ENCODE results near the gene NAP1L1.

Gene NAP1L1

GRCh38 chr12:76020281-76020680 lies 64.2 kb downstream of the NAP1L1 start:
- no peaks in the 10 kb centered on the region for H3K27me3 ChIP-seq (ENCODE audit: control insufficient read depth in 1 of 2, insufficient read depth in 2 of 2, low read length in 2 of 2)
- no peak overlapping the region for H3K4me3 ChIP-seq (ENCODE audit: low read length in 2 of 2)
- H3K36me3 ChIP-seq (ENCODE audit: control insufficient read depth in 2 of 2, insufficient read depth in 2 of 2, low read length in 2 of 2): no peaks in the 10 kb centered on the region
- H3K9ac ChIP-seq (ENCODE audit: low read length in 2 of 2): no peak overlapping the region
- no peak overlapping the region for H3K27ac ChIP-seq (ENCODE audit: low read length)
- no peaks in the 10 kb centered on the region for H3K9me3 ChIP-seq (ENCODE audit: control insufficient read depth in 2 of 2, low read length in 2 of 2)
- H3K4me1 ChIP-seq (ENCODE audit: control insufficient read depth, insufficient read depth, low read length): peaks cover 2% of the 10 kb centered on the region

DNA sequence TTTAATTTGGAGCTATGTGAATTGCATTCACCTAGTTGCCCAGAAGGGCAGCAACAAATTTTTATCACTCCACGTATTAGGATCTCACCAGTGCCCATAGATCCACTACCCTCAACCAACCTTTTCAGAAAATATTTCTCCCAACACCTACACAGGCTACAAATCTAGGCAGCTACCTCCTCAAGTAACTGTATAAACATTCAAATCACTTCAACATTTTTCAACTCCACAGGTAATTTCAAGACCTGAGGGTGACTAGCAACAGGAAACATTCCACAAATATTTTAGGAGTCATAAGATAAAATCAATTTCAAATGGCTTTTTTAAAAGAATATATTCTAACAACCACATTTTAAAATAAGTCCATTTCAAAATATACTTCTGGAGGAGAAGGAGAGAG lies 65.8 kb downstream of the NAP1L1 start:
- H3K27ac ChIP-seq (ENCODE audit: low read length): no peak overlapping the region
- no peak overlapping the region for H3K9ac ChIP-seq (ENCODE audit: low read length in 2 of 2)
- no peaks in the 10 kb centered on the region for H3K27me3 ChIP-seq (ENCODE audit: control insufficient read depth in 1 of 2, insufficient read depth in 2 of 2, low read length in 2 of 2)
- no peaks in the 10 kb centered on the region for H3K9me3 ChIP-seq (ENCODE audit: control insufficient read depth in 2 of 2, low read length in 2 of 2)
- peaks cover 2% of the 10 kb centered on the region for H3K4me1 ChIP-seq (ENCODE audit: control insufficient read depth, insufficient read depth, low read length)
- H3K36me3 ChIP-seq (ENCODE audit: control insufficient read depth in 2 of 2, insufficient read depth in 2 of 2, low read length in 2 of 2): no peaks in the 10 kb centered on the region
- no peak overlapping the region for H3K4me3 ChIP-seq (ENCODE audit: low read length in 2 of 2)

DNA sequence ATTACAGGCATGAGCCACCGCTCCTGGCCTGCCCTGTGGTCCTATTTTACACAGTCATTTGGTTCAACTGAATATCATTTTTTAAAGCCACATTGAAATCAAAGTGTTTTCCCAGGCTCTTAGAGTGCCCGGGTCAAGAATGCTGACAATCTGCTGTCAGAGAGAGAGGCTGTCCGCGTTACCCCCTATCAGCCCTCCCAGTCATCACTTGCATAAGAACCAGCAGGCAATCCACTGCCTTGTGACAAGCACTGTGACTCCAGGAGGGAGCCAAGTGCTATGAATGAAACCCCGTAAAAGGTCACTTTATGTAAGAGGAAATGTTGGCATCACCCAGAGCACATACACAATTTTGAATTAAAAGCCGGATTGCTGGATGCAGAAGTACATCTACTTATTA lies 66.4 kb downstream of the NAP1L1 start:
- Histone ChIP-seq H3K4me1 (ENCODE audit: control insufficient read depth, insufficient read depth, low read length) (peaks cover 2% of the 10 kb centered on the region), H3K4me3 (ENCODE audit: low read length in 2 of 2) (no peak overlapping the region), H3K9ac (ENCODE audit: low read length in 2 of 2) (no peak overlapping the region), H3K36me3 (ENCODE audit: control insufficient read depth in 2 of 2, insufficient read depth in 2 of 2, low read length in 2 of 2) (no peaks in the 10 kb centered on the region), H3K27ac (ENCODE audit: low read length) (no peak overlapping the region), H3K27me3 (ENCODE audit: control insufficient read depth in 1 of 2, insufficient read depth in 2 of 2, low read length in 2 of 2) (no peaks in the 10 kb centered on the region), H3K9me3 (ENCODE audit: control insufficient read depth in 2 of 2, low read length in 2 of 2) (no peaks in the 10 kb centered on the region)

- no peak overlapping the region for H3K4me3 ChIP-seq (ENCODE audit: low read length in 2 of 2)
- H3K36me3 ChIP-seq (ENCODE audit: control insufficient read depth in 2 of 2, insufficient read depth in 2 of 2, low read length in 2 of 2): no peaks in the 10 kb centered on the region
- no peak overlapping the region for H3K27ac ChIP-seq (ENCODE audit: low read length)
- H3K27me3 ChIP-seq (ENCODE audit: control insufficient read depth in 1 of 2, insufficient read depth in 2 of 2, low read length in 2 of 2): no peaks in the 10 kb centered on the region
- H3K9me3 ChIP-seq (ENCODE audit: control insufficient read depth in 2 of 2, low read length in 2 of 2): no peaks in the 10 kb centered on the region
- H3K4me1 ChIP-seq (ENCODE audit: control insufficient read depth, insufficient read depth, low read length): no peaks in the 10 kb centered on the region
- no peak overlapping the region for H3K9ac ChIP-seq (ENCODE audit: low read length in 2 of 2)
These were observed 70.5 kb downstream of the NAP1L1 start for GRCh38 chr12:76014007-76014406.

DNA sequence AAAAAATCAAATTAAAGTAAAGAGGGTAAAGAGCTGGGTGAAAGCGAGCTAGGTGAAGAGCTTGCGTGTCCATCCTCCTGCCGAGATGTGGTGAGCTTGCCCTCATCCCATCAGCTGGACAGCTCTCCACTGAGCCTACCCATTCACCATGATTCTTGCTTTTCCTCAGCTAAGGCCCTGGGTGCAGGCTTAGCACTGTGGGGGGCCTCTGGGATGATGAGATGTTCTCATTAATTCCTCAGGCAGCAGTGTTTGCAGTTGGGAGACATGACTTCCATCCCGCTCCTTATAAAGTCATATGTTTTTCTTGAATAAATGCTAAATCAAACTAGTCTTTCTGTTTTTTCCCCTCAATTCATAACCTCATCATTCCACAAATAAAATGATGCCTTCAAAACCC lies 70.9 kb downstream of the NAP1L1 start:
- no peaks in the 10 kb centered on the region for H3K36me3 ChIP-seq (ENCODE audit: control insufficient read depth in 2 of 2, insufficient read depth in 2 of 2, low read length in 2 of 2)
- H3K9ac ChIP-seq (ENCODE audit: low read length in 2 of 2): no peak overlapping the region

GRCh38 chr12:76012644-76013043 lies 71.8 kb downstream of the NAP1L1 start:
- H3K36me3 ChIP-seq (ENCODE audit: control insufficient read depth in 2 of 2, insufficient read depth in 2 of 2, low read length in 2 of 2): no peaks in the 10 kb centered on the region
- no peak overlapping the region for H3K9ac ChIP-seq (ENCODE audit: low read length in 2 of 2)
- H3K27ac ChIP-seq (ENCODE audit: low read length): no peak overlapping the region
- no peak overlapping the region for H3K4me3 ChIP-seq (ENCODE audit: low read length in 2 of 2)
- no peaks in the 10 kb centered on the region for H3K27me3 ChIP-seq (ENCODE audit: control insufficient read depth in 1 of 2, insufficient read depth in 2 of 2, low read length in 2 of 2)
- H3K9me3 ChIP-seq (ENCODE audit: control insufficient read depth in 2 of 2, low read length in 2 of 2): no peaks in the 10 kb centered on the region
- H3K4me1 ChIP-seq (ENCODE audit: control insufficient read depth, insufficient read depth, low read length): no peaks in the 10 kb centered on the region

More for the DNA sequence above, 70.9 kb downstream of the NAP1L1 start:
- Histone ChIP-seq H3K9me3 (ENCODE audit: control insufficient read depth in 2 of 2, low read length in 2 of 2) (no peaks in the 10 kb centered on the region), H3K27me3 (ENCODE audit: control insufficient read depth in 1 of 2, insufficient read depth in 2 of 2, low read length in 2 of 2) (no peaks in the 10 kb centered on the region), H3K4me1 (ENCODE audit: control insufficient read depth, insufficient read depth, low read length) (no peaks in the 10 kb centered on the region), H3K27ac (ENCODE audit: low read length) (no peak overlapping the region), H3K4me3 (ENCODE audit: low read length in 2 of 2) (no peak overlapping the region)

GRCh38 chr12:76010732-76011458 lies 73.6 kb downstream of the NAP1L1 start:
- no peak overlapping the region for H3K9ac ChIP-seq (ENCODE audit: low read length in 2 of 2)
- no peaks in the 10 kb centered on the region for H3K27me3 ChIP-seq (ENCODE audit: control insufficient read depth in 1 of 2, insufficient read depth in 2 of 2, low read length in 2 of 2)
- no peaks in the 10 kb centered on the region for H3K9me3 ChIP-seq (ENCODE audit: control insufficient read depth in 2 of 2, low read length in 2 of 2)
- no peak overlapping the region for H3K4me3 ChIP-seq (ENCODE audit: low read length in 2 of 2)
- no peaks in the 10 kb centered on the region for H3K4me1 ChIP-seq (ENCODE audit: control insufficient read depth, insufficient read depth, low read length)
- no peak overlapping the region for H3K27ac ChIP-seq (ENCODE audit: low read length)
- H3K36me3 ChIP-seq (ENCODE audit: control insufficient read depth in 2 of 2, insufficient read depth in 2 of 2, low read length in 2 of 2): no peaks in the 10 kb centered on the region

DNA sequence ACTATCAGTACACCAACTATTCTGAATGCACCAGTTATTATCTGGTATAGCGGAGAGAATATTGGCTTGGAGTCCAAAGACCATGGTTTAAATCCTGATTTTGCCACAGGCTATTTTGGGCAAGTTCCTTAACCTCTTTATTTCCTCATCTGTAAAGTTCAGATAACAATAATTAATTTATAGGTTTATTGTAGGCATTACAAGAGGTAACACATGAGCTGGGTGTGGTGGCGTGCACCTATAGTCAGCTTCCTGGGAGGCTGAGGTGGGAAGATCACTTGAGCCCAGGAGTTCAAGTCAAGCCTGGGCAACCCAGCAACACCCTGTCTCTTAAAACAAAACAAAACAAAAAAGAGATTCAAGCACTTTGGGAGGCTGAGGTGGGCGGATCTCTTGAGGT lies 76.1 kb downstream of the NAP1L1 start:
- Histone ChIP-seq H3K36me3 (ENCODE audit: control insufficient read depth in 2 of 2, insufficient read depth in 2 of 2, low read length in 2 of 2) (no peaks in the 10 kb centered on the region), H3K27ac (ENCODE audit: low read length) (no peak overlapping the region), H3K27me3 (ENCODE audit: control insufficient read depth in 1 of 2, insufficient read depth in 2 of 2, low read length in 2 of 2) (peaks cover 0 to 2% of the 10 kb centered on the region in 2 donors), H3K9ac (ENCODE audit: low read length in 2 of 2) (no peak overlapping the region), H3K4me3 (ENCODE audit: low read length in 2 of 2) (no peak overlapping the region), H3K9me3 (ENCODE audit: control insufficient read depth in 2 of 2, low read length in 2 of 2) (no peaks in the 10 kb centered on the region), H3K4me1 (ENCODE audit: control insufficient read depth, insufficient read depth, low read length) (no peaks in the 10 kb centered on the region)

DNA sequence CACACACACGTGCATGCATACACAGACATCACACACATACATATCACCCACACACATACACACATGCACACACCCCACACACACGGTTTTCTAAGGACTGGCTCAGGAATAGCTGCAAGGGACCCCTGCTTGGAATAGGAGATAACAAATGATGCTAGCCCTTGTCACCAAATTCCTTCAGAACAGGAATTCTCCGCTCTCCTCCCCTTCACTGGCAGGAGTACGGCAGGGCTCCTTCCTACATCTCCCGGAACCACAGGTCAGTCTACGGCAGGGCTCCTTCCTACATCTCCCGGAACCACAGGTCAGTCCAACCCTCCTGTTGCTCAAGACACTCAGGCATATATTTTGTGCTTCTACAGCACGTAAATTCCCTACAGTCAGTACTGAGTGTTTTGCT lies 76.8 kb downstream of the NAP1L1 start:
- Histone ChIP-seq H3K27ac (ENCODE audit: low read length) (no peak overlapping the region), H3K4me3 (ENCODE audit: low read length in 2 of 2) (no peak overlapping the region), H3K27me3 (ENCODE audit: control insufficient read depth in 1 of 2, insufficient read depth in 2 of 2, low read length in 2 of 2) (peaks cover 0 to 2% of the 10 kb centered on the region in 2 donors), H3K4me1 (ENCODE audit: control insufficient read depth, insufficient read depth, low read length) (no peaks in the 10 kb centered on the region), H3K36me3 (ENCODE audit: control insufficient read depth in 2 of 2, insufficient read depth in 2 of 2, low read length in 2 of 2) (no peaks in the 10 kb centered on the region), H3K9ac (ENCODE audit: low read length in 2 of 2) (no peak overlapping the region), H3K9me3 (ENCODE audit: control insufficient read depth in 2 of 2, low read length in 2 of 2) (no peaks in the 10 kb centered on the region)

DNA sequence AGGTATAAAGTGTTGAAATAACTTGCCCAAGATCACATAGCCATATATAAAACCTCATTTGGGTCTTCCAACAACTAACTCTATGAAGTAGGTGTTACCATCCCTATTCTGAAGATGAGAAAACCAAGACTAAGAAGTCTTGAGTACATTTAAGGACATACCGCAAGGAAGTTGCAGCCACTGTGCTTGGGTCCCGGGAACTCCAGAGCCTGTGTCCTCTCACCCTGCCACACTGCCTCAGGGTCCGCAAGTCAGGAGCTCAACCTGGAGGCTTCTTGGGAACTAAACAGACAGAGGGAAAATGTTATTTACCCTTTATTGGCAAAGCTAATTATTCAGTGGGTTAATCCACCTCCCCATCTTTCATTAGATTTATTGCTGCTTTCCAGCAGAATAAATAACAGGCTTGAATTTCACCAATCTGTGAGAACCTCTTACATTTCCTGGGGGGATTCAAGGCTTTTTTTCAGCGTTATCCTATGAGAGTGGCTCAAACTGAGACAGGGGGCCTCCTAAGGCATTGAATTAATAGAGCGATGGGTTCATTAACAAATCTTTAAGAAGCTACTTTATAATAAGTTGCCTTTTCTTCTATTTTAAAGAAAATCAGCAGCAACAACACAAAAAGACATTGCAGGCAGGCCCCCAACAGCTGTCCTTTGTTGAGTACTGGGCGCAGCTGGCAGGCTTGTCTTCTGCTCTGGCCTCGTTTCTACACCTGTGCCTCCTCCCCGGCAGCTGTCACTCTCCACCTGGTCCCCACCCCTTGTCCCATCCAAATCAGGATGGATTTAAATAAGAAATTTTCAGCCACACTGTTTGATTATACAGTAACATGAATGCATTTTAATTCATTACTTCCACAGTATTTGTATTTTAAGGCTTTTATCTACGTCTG lies 78.2 kb downstream of the NAP1L1 start:
- Histone ChIP-seq H3K27me3 (ENCODE audit: control insufficient read depth in 1 of 2, insufficient read depth in 2 of 2, low read length in 2 of 2) (peaks cover 0 to 2% of the 10 kb centered on the region in 2 donors), H3K4me1 (ENCODE audit: control insufficient read depth, insufficient read depth, low read length) (no peaks in the 10 kb centered on the region), H3K36me3 (ENCODE audit: control insufficient read depth in 2 of 2, insufficient read depth in 2 of 2, low read length in 2 of 2) (no peaks in the 10 kb centered on the region), H3K4me3 (ENCODE audit: low read length in 2 of 2) (no peak overlapping the region), H3K9ac (ENCODE audit: low read length in 2 of 2) (no peak overlapping the region), H3K27ac (ENCODE audit: low read length) (no peak overlapping the region), H3K9me3 (ENCODE audit: control insufficient read depth in 2 of 2, low read length in 2 of 2) (no peaks in the 10 kb centered on the region)

DNA sequence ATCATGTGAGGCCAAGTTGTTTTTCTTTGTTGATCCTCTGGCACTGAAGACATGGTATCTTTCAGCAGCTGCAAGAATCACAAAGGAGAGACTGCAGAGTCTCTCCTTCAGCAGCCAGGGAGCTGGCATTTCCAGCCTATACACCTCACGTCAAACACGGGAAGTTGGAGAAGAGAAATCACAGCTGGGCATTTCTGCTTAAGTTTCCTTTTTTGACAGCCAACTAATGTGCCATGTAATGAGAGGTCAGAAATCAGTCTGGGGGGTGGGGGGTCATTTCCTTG lies 81.2 kb downstream of the NAP1L1 start:
- Histone ChIP-seq H3K27me3 (ENCODE audit: control insufficient read depth in 1 of 2, insufficient read depth in 2 of 2, low read length in 2 of 2) (peaks cover 0 to 2% of the 10 kb centered on the region in 2 donors), H3K9me3 (ENCODE audit: control insufficient read depth in 2 of 2, low read length in 2 of 2) (no peaks in the 10 kb centered on the region), H3K27ac (ENCODE audit: low read length) (no peak overlapping the region), H3K4me3 (ENCODE audit: low read length in 2 of 2) (no peak overlapping the region), H3K9ac (ENCODE audit: low read length in 2 of 2) (no peak overlapping the region), H3K4me1 (ENCODE audit: control insufficient read depth, insufficient read depth, low read length) (no peaks in the 10 kb centered on the region), H3K36me3 (ENCODE audit: control insufficient read depth in 2 of 2, insufficient read depth in 2 of 2, low read length in 2 of 2) (no peaks in the 10 kb centered on the region)
